GM23338 (cell line): ENCODE results near the gene SORCS2.

Experiments
- EZH2 ChIP-seq: fragments of 200-600 bp; sonication (generic); IDR thresholded peaks from one replicate; pipeline ENCODE4 v1.8.0; 2017; ENCODE audit warnings: antibody characterized with exemption, mild to moderate bottlenecking, low read depth; ENCODE audit not compliant: unreplicated experiment
- EZH2phosphoT487 ChIP-seq: fragments of 200-600 bp; sonication (generic); IDR thresholded peaks from one replicate; pipeline ENCODE4 v1.8.1; 2018; ENCODE audit warnings: antibody characterized with exemption; ENCODE audit not compliant: unreplicated experiment
- POLR2AphosphoS5 ChIP-seq: IDR thresholded peaks from 2 replicates; pipeline ENCODE4 v1.6.1; 2016; ENCODE audit warnings: antibody characterized with exemption, low read depth
- STAT1 ChIP-seq: IDR thresholded peaks from one replicate; pipeline ENCODE4 v1.6.1; 2016; ENCODE audit warnings: antibody characterized with exemption; ENCODE audit not compliant: unreplicated experiment
- ZNF114 ChIP-seq: fragments of 250-450 bp; sonication (Bioruptor Pico); IDR thresholded peaks from 2 replicates; pipeline ENCODE4 v1.5.0; 2020; ENCODE audit warnings: mild to moderate bottlenecking, moderate library complexity
- ZNF331 ChIP-seq: fragments of 250-450 bp; sonication (Bioruptor Pico); IDR thresholded peaks from 2 replicates; pipeline ENCODE4 v1.5.0; 2020; ENCODE audit warnings: low read depth, mild to moderate bottlenecking, moderate library complexity
- TF ChIP-seq, protein P1 (sequence below), 2 experiments: fragments of 200-600 bp in 1 of 2; sonication (generic) in 1 of 2; conservative IDR thresholded peaks; 2 replicates each; pipeline versions ENCODE4 v1.5.1 to v1.6.1; 2016 to 2017; ENCODE audit warnings: antibody characterized with exemption in 2 of 2, low read depth in 2 of 2, mild to moderate bottlenecking in 2 of 2, moderate library complexity in 1 of 2
- TF ChIP-seq, protein P2 (sequence below): IDR thresholded peaks from one replicate; pipeline ENCODE4 v1.6.1; 2018; ENCODE audit warnings: antibody characterized with exemption; ENCODE audit not compliant: unreplicated experiment
- TF ChIP-seq, protein P3 (sequence below): IDR thresholded peaks from 2 replicates; pipeline ENCODE4 v1.6.1; 2016; ENCODE audit warnings: antibody characterized with exemption

DNA sequence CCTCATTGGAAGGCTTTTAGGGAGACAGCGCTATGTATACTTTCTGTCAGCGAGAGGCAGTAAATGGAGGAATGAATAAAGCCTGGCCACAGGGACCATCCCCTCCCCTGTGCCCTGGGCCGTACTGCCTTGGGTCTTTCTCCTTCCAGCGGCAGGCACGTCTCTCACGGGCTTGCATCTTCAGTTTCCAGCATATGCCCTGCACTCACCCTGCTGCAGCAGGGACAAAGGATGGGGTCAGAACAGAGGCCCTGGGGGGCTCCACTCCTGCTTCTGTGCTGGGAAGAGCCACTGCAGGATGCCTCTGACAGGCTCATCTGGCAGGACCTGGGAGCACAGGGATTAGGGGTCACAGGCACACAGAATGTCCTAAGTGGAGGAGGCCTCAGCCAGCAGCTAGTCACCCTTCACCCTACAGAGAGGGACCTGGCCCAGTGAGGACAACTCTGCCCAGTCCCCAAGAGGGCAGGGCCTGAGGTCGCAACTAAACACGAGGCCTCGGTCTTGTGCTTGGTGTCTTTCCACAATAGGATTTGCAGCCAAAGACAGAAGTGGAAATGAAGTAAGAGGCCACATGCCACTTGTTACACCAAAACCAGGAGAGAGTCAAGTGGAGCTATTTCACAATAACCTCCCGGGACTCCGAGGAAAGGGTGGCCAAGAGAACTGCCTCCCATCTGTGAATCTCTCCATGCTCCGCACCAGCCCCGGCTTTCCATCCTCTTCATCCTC is 596.5 kb downstream of the SORCS2 start:
- TF ChIP-seq, protein P1, sequence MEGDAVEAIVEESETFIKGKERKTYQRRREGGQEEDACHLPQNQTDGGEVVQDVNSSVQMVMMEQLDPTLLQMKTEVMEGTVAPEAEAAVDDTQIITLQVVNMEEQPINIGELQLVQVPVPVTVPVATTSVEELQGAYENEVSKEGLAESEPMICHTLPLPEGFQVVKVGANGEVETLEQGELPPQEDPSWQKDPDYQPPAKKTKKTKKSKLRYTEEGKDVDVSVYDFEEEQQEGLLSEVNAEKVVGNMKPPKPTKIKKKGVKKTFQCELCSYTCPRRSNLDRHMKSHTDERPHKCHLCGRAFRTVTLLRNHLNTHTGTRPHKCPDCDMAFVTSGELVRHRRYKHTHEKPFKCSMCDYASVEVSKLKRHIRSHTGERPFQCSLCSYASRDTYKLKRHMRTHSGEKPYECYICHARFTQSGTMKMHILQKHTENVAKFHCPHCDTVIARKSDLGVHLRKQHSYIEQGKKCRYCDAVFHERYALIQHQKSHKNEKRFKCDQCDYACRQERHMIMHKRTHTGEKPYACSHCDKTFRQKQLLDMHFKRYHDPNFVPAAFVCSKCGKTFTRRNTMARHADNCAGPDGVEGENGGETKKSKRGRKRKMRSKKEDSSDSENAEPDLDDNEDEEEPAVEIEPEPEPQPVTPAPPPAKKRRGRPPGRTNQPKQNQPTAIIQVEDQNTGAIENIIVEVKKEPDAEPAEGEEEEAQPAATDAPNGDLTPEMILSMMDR (conservative IDR thresholded peaks at IDR 0.05; ENCODE audit: low read depth in 2 of 2): no peak
- TF ChIP-seq, protein P2, sequence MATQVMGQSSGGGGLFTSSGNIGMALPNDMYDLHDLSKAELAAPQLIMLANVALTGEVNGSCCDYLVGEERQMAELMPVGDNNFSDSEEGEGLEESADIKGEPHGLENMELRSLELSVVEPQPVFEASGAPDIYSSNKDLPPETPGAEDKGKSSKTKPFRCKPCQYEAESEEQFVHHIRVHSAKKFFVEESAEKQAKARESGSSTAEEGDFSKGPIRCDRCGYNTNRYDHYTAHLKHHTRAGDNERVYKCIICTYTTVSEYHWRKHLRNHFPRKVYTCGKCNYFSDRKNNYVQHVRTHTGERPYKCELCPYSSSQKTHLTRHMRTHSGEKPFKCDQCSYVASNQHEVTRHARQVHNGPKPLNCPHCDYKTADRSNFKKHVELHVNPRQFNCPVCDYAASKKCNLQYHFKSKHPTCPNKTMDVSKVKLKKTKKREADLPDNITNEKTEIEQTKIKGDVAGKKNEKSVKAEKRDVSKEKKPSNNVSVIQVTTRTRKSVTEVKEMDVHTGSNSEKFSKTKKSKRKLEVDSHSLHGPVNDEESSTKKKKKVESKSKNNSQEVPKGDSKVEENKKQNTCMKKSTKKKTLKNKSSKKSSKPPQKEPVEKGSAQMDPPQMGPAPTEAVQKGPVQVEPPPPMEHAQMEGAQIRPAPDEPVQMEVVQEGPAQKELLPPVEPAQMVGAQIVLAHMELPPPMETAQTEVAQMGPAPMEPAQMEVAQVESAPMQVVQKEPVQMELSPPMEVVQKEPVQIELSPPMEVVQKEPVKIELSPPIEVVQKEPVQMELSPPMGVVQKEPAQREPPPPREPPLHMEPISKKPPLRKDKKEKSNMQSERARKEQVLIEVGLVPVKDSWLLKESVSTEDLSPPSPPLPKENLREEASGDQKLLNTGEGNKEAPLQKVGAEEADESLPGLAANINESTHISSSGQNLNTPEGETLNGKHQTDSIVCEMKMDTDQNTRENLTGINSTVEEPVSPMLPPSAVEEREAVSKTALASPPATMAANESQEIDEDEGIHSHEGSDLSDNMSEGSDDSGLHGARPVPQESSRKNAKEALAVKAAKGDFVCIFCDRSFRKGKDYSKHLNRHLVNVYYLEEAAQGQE: no peak
- no peak for TF ChIP-seq EZH2phosphoT487
- no peak for TF ChIP-seq EZH2
- TF ChIP-seq POLR2AphosphoS5: no peak
- TF ChIP-seq, protein P3, sequence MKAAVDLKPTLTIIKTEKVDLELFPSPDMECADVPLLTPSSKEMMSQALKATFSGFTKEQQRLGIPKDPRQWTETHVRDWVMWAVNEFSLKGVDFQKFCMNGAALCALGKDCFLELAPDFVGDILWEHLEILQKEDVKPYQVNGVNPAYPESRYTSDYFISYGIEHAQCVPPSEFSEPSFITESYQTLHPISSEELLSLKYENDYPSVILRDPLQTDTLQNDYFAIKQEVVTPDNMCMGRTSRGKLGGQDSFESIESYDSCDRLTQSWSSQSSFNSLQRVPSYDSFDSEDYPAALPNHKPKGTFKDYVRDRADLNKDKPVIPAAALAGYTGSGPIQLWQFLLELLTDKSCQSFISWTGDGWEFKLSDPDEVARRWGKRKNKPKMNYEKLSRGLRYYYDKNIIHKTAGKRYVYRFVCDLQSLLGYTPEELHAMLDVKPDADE: no peak
- no peak for TF ChIP-seq ZNF331
- TF ChIP-seq STAT1: no peak
- TF ChIP-seq ZNF114 (CRISPR knock-in tag): no peak
